C4-2B (cell line): ENCODE data around the gene TASP1.

ENCODE experiments used
- ZFX ChIP-seq: fragments of 450-650 bp; IDR thresholded peaks from 2 replicates; pipeline ENCODE4 v1.6.1; 2017
- TF ChIP-seq, protein P1 (sequence below): fragments of 450-650 bp; conservative IDR thresholded peaks from 2 replicates; pipeline ENCODE4 v1.5.1; 2017; ENCODE audit warnings: mild to moderate bottlenecking

DNA sequence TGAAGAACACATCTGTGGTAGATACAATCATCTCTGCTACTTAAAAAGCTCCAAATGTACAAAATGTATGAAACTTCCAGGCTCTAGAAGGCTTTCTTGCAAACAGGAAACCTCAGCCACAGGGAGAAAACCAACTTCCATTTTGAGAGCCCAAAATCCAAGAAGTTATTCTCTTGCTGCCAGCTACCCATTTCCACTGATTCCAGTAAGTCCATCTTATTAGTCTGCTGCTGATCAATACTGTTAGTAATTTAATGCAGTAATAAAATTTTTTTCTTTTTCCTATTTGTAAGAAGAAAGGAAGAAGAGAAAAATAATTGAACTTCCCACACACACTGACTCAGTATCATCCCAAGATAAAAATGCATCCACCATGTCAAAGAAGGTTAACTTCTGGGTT, 169.5 kb downstream of the TASP1 start:
- TF ChIP-seq, protein P1, sequence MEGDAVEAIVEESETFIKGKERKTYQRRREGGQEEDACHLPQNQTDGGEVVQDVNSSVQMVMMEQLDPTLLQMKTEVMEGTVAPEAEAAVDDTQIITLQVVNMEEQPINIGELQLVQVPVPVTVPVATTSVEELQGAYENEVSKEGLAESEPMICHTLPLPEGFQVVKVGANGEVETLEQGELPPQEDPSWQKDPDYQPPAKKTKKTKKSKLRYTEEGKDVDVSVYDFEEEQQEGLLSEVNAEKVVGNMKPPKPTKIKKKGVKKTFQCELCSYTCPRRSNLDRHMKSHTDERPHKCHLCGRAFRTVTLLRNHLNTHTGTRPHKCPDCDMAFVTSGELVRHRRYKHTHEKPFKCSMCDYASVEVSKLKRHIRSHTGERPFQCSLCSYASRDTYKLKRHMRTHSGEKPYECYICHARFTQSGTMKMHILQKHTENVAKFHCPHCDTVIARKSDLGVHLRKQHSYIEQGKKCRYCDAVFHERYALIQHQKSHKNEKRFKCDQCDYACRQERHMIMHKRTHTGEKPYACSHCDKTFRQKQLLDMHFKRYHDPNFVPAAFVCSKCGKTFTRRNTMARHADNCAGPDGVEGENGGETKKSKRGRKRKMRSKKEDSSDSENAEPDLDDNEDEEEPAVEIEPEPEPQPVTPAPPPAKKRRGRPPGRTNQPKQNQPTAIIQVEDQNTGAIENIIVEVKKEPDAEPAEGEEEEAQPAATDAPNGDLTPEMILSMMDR: no peak
- TF ChIP-seq ZFX: no peak
